GM23338 (cell line): ENCODE data around the gene DCLK3. TPM values are rescaled to one million over a fixed set of nuclear protein-coding genes. Genes with fewer than 3 reads are reported as not detected.

Source experiments
- ATAC-seq: fragments of 200-7000 bp; cut with Tn5 transposase; 3 replicates; pipeline ENCODE4 v1.9.1; 2020
- DNase-seq: peaks from one replicate; pipeline ENCODE4 v3.0.0-alpha.2; 2015; ENCODE audit warnings: low spot score
- H2AFZ ChIP-seq: fragments of 200-600 bp; sonication (generic); 2 replicates; pipeline ENCODE4 v1.8.0; 2016; ENCODE audit warnings: antibody characterized with exemption, mild to moderate bottlenecking, moderate library complexity
- H3F3A ChIP-seq: fragments of 200-600 bp; sonication (generic); replicated peaks from 2 replicates; pipeline ENCODE4 v1.8.0; 2017; ENCODE audit warnings: antibody characterized with exemption, mixed run types, low read depth
- H3K27ac ChIP-seq: fragments of 200-600 bp; sonication (generic); 2 replicates; pipeline ENCODE4 v1.6.1; 2016; ENCODE audit warnings: low read depth
- H3K27me3 ChIP-seq: fragments of 200-600 bp; sonication (generic); 2 replicates; pipeline ENCODE4 v1.8.0; 2016; ENCODE audit warnings: mild to moderate bottlenecking, mixed run types, moderate library complexity; ENCODE audit not compliant: insufficient read depth
- H3K36me3 ChIP-seq: fragments of 200-600 bp; sonication (generic); 2 replicates; pipeline ENCODE4 v1.8.0; 2016; ENCODE audit warnings: mild to moderate bottlenecking; ENCODE audit not compliant: insufficient read depth
- H3K4me1 ChIP-seq: fragments of 200-600 bp; sonication (generic); 2 replicates; pipeline ENCODE4 v1.8.0; 2016; ENCODE audit warnings: mild to moderate bottlenecking, moderate library complexity; ENCODE audit not compliant: insufficient read depth
- H3K4me2 ChIP-seq: fragments of 200-600 bp; sonication (generic); 2 replicates; pipeline ENCODE4 v1.7.1; 2017; ENCODE audit warnings: mixed run types
- H3K4me3 ChIP-seq: fragments of 200-600 bp; sonication (generic); 2 replicates; pipeline ENCODE4 v1.6.1; 2016; ENCODE audit warnings: mixed run types
- H3K79me2 ChIP-seq: fragments of 200-600 bp; sonication (generic); replicated peaks from 2 replicates; pipeline ENCODE4 v1.8.0; 2017; ENCODE audit warnings: mild to moderate bottlenecking; ENCODE audit not compliant: insufficient read depth
- H3K9me2 ChIP-seq: fragments of 200-600 bp; sonication (generic); 2 replicates; pipeline ENCODE4 v1.8.0; 2017; ENCODE audit not compliant: insufficient read depth
- H4K20me1 ChIP-seq: fragments of 200-600 bp; sonication (generic); replicated peaks from 2 replicates; pipeline ENCODE4 v1.8.0; 2017; ENCODE audit warnings: mild to moderate bottlenecking; ENCODE audit not compliant: insufficient read depth
- H3K27ac Mint-ChIP-seq: 2 replicates; pipeline ENCODE4 v1.8.0; 2020; ENCODE audit warnings: inconsistent platforms, mild to moderate bottlenecking, moderate library complexity, mixed read lengths
- H3K27me3 Mint-ChIP-seq: 3 replicates; pipeline ENCODE4 v1.8.0; 2022; ENCODE audit warnings: low read depth, mild to moderate bottlenecking, moderate library complexity, mixed read lengths, inconsistent platforms; ENCODE audit not compliant: insufficient read depth, poor library complexity
- H3K36me3 Mint-ChIP-seq: 3 replicates; pipeline ENCODE4 v1.8.0; 2021; ENCODE audit warnings: low read depth, mild to moderate bottlenecking, inconsistent platforms, moderate library complexity, mixed read lengths
- H3K4me1 Mint-ChIP-seq: 3 replicates; pipeline ENCODE4 v1.8.0; 2020; ENCODE audit warnings: mild to moderate bottlenecking, inconsistent platforms, mixed read lengths
- H3K4me3 Mint-ChIP-seq: 3 replicates; pipeline ENCODE4 v1.8.0; 2021; ENCODE audit warnings: moderate library complexity, mild to moderate bottlenecking, inconsistent platforms, mixed read lengths
- H3K9me3 Mint-ChIP-seq: 3 replicates; pipeline ENCODE4 v1.8.0; 2020; ENCODE audit warnings: moderate library complexity, mild to moderate bottlenecking, inconsistent platforms, mixed read lengths
- CREB1 ChIP-seq: fragments of 250-450 bp; sonication (Bioruptor Pico); IDR thresholded peaks from 2 replicates; pipeline ENCODE4 v1.5.0; 2020; ENCODE audit warnings: low read depth, mild to moderate bottlenecking, moderate library complexity
- EZH2 ChIP-seq: fragments of 200-600 bp; sonication (generic); IDR thresholded peaks from one replicate; pipeline ENCODE4 v1.8.0; 2017; ENCODE audit warnings: antibody characterized with exemption, mild to moderate bottlenecking, low read depth; ENCODE audit not compliant: unreplicated experiment
- NANOG ChIP-seq: IDR thresholded peaks from 2 replicates; pipeline ENCODE4 v1.6.1; 2016; ENCODE audit warnings: antibody characterized with exemption, borderline replicate concordance
- POLR2AphosphoS5 ChIP-seq: IDR thresholded peaks from 2 replicates; pipeline ENCODE4 v1.6.1; 2016; ENCODE audit warnings: antibody characterized with exemption, low read depth
- ZNF114 ChIP-seq: fragments of 250-450 bp; sonication (Bioruptor Pico); IDR thresholded peaks from 2 replicates; pipeline ENCODE4 v1.5.0; 2020; ENCODE audit warnings: mild to moderate bottlenecking, moderate library complexity
- ZNF331 ChIP-seq: fragments of 250-450 bp; sonication (Bioruptor Pico); IDR thresholded peaks from 2 replicates; pipeline ENCODE4 v1.5.0; 2020; ENCODE audit warnings: low read depth, mild to moderate bottlenecking, moderate library complexity
- polyA plus RNA-seq: library from polyadenylated mRNA; unstranded; fragments of >200 nt; fragmentation: Nextera tagmentation; extraction: Ambion mirVana; gene quantifications from 2 replicates; pipeline ENCODE4 v1.2.1, GENCODE V29; 2016
- total RNA-seq: library from RNA; depleted of rRNA; stranded (reverse); fragments of >200 nt; shearing (Covaris generic); gene quantifications from 2 replicates; pipeline ENCODE4 v1.2.3, GENCODE V29; 2014
- TF ChIP-seq, protein P1 (sequence below), 2 experiments: fragments of 200-600 bp in 1 of 2; sonication (generic) in 1 of 2; conservative IDR thresholded peaks; 2 replicates each; pipeline versions ENCODE4 v1.5.1 to v1.6.1; 2016 to 2017; ENCODE audit warnings: antibody characterized with exemption in 2 of 2, low read depth in 2 of 2, mild to moderate bottlenecking in 2 of 2, moderate library complexity in 1 of 2
- TF ChIP-seq, protein P2 (sequence below): fragments of 250-450 bp; sonication (Bioruptor Pico); IDR thresholded peaks from 2 replicates; pipeline ENCODE4 v1.5.0; 2020; ENCODE audit warnings: mild to moderate bottlenecking, moderate library complexity

The DCLK3 gene
- total and polyA plus RNA-seq, 2 experiments from 2014 or later = 0.40 to 0.66 TPM

DNA sequence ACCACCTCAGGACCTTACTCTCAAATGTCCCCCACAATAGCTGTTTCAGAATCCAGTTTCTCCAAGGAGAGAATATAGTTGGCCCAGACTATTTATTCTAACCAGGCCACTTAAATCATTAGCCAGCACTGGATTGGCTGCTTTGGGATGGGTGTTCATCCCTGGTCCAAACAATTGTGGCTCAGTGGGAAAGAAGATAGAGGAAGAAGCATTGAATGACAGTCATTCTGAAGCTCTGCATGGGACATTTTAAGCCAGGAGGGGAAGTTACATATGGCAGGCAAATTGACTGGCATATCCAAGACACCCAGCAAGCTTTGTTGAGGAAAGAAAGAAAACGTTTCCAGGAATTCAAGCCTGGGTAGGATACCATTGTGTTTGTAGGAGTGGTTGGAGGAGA is 5.6 kb upstream of the DCLK3 start:
- ATAC-seq = peak; percentile 40; the same call in 2 of the 3 replicates
- DNase-seq = no peak
- Histone ChIP-seq H3K4me2 (no peak overlapping the region), H3K4me3 (no peak overlapping the region), H3K36me3 (no peaks in the 10 kb centered on the region), H2AFZ (no peak overlapping the region), H3F3A (no peaks in the 10 kb centered on the region), H3K27ac (no peak overlapping the region), H3K9me2 (no peaks in the 10 kb centered on the region), H3K4me1 (peaks cover 4% of the 10 kb centered on the region; the same call in 1 of the 2 replicates), H4K20me1 (no peaks in the 10 kb centered on the region), H3K27me3 (peaks cover 26% of the 10 kb centered on the region), H3K79me2 (no peaks in the 10 kb centered on the region)
- H3K36me3 Mint-ChIP-seq = no peaks in the 10 kb centered on the region
- no peak for TF ChIP-seq EZH2
- peaks cover 8% of the 10 kb centered on the region for H3K4me1 Mint-ChIP-seq
- H3K27me3 Mint-ChIP-seq = peaks cover 9% of the 10 kb centered on the region
- no peak overlapping the region for H3K27ac Mint-ChIP-seq
- no peaks in the 10 kb centered on the region; the same call in 2 of the 3 replicates for H3K9me3 Mint-ChIP-seq
- H3K4me3 Mint-ChIP-seq = no peak overlapping the region

DNA sequence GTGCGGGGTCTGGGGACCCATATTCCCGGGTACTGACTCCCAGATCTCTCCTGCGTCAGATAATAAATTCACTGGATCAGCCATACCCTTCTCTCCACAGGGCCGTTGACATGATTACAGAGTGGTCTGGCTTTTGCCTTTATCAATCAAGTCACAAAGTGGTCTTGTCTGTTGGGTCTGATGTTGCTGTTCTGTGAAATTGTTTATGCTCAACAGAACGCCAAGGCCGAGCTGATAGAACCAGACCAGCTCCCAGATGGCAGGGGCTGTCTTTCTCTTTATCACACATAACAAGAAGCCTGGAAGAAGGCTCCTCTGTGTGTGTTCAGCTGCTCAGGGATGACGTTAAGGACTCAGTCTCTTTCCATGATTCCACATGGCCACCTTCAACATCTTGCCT is 751 bp upstream of the DCLK3 start:
- Mint-ChIP-seq H3K9me3 (peaks cover 2% of the 10 kb centered on the region; the same call in 2 of the 3 replicates), H3K27me3 (peaks cover 23% of the 10 kb centered on the region), H3K4me3 (peak overlapping the region; percentile 72), H3K36me3 (no peaks in the 10 kb centered on the region), H3K27ac (no peak overlapping the region), H3K4me1 (peaks cover 19% of the 10 kb centered on the region)
- ATAC-seq (no peak), DNase-seq (no peak)
- H3K79me2 ChIP-seq = no peaks in the 10 kb centered on the region
- no peaks in the 10 kb centered on the region; the same call in 1 of the 2 replicates for H4K20me1 ChIP-seq
- H3K27me3 ChIP-seq = peaks cover 46% of the 10 kb centered on the region
- peak overlapping the region; percentile 75; the same call in 1 of the 2 replicates for H3K4me3 ChIP-seq
- H3K36me3 ChIP-seq = no peaks in the 10 kb centered on the region
- peaks cover 4% of the 10 kb centered on the region for H3K9me2 ChIP-seq
- H2AFZ ChIP-seq = peak overlapping the region; percentile 100
- peaks cover 17% of the 10 kb centered on the region for H3K4me1 ChIP-seq
- no peaks in the 10 kb centered on the region for H3F3A ChIP-seq
- peak overlapping the region; percentile 82; the same call in 1 of the 2 replicates for H3K4me2 ChIP-seq
- TF ChIP-seq NANOG (no peak), CREB1 (no peak), POLR2AphosphoS5 (no peak), ZNF114 (CRISPR knock-in tag) (no peak), EZH2 (no peak), ZNF331 (no peak)
- TF ChIP-seq, protein P1, sequence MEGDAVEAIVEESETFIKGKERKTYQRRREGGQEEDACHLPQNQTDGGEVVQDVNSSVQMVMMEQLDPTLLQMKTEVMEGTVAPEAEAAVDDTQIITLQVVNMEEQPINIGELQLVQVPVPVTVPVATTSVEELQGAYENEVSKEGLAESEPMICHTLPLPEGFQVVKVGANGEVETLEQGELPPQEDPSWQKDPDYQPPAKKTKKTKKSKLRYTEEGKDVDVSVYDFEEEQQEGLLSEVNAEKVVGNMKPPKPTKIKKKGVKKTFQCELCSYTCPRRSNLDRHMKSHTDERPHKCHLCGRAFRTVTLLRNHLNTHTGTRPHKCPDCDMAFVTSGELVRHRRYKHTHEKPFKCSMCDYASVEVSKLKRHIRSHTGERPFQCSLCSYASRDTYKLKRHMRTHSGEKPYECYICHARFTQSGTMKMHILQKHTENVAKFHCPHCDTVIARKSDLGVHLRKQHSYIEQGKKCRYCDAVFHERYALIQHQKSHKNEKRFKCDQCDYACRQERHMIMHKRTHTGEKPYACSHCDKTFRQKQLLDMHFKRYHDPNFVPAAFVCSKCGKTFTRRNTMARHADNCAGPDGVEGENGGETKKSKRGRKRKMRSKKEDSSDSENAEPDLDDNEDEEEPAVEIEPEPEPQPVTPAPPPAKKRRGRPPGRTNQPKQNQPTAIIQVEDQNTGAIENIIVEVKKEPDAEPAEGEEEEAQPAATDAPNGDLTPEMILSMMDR (conservative IDR thresholded peaks at IDR 0.05; ENCODE audit: low read depth in 2 of 2) = no peak
- TF ChIP-seq, protein P2, sequence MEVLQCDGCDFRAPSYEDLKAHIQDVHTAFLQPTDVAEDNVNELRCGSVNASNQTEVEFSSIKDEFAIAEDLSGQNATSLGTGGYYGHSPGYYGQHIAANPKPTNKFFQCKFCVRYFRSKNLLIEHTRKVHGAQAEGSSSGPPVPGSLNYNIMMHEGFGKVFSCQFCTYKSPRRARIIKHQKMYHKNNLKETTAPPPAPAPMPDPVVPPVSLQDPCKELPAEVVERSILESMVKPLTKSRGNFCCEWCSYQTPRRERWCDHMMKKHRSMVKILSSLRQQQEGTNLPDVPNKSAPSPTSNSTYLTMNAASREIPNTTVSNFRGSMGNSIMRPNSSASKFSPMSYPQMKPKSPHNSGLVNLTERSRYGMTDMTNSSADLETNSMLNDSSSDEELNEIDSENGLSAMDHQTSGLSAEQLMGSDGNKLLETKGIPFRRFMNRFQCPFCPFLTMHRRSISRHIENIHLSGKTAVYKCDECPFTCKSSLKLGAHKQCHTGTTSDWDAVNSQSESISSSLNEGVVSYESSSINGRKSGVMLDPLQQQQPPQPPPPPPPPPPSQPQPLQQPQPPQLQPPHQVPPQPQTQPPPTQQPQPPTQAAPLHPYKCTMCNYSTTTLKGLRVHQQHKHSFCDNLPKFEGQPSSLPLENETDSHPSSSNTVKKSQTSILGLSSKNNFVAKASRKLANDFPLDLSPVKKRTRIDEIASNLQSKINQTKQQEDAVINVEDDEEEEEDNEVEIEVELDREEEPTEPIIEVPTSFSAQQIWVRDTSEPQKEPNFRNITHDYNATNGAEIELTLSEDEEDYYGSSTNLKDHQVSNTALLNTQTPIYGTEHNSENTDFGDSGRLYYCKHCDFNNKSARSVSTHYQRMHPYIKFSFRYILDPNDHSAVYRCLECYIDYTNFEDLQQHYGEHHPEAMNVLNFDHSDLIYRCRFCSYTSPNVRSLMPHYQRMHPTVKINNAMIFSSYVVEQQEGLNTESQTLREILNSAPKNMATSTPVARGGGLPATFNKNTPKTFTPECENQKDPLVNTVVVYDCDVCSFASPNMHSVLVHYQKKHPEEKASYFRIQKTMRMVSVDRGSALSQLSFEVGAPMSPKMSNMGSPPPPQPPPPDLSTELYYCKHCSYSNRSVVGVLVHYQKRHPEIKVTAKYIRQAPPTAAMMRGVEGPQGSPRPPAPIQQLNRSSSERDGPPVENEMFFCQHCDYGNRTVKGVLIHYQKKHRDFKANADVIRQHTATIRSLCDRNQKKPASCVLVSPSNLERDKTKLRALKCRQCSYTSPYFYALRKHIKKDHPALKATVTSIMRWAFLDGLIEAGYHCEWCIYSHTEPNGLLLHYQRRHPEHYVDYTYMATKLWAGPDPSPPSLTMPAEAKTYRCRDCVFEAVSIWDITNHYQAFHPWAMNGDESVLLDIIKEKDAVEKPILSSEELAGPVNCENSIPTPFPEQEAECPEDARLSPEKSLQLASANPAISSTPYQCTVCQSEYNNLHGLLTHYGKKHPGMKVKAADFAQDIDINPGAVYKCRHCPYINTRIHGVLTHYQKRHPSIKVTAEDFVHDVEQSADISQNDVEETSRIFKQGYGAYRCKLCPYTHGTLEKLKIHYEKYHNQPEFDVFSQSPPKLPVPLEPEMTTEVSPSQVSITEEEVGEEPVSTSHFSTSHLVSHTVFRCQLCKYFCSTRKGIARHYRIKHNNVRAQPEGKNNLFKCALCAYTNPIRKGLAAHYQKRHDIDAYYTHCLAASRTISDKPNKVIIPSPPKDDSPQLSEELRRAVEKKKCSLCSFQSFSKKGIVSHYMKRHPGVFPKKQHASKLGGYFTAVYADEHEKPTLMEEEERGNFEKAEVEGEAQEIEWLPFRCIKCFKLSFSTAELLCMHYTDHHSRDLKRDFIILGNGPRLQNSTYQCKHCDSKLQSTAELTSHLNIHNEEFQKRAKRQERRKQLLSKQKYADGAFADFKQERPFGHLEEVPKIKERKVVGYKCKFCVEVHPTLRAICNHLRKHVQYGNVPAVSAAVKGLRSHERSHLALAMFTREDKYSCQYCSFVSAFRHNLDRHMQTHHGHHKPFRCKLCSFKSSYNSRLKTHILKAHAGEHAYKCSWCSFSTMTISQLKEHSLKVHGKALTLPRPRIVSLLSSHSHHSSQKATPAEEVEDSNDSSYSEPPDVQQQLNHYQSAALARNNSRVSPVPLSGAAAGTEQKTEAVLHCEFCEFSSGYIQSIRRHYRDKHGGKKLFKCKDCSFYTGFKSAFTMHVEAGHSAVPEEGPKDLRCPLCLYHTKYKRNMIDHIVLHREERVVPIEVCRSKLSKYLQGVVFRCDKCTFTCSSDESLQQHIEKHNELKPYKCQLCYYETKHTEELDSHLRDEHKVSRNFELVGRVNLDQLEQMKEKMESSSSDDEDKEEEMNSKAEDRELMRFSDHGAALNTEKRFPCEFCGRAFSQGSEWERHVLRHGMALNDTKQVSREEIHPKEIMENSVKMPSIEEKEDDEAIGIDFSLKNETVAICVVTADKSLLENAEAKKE (CRISPR knock-in tag) = no peak
- no peak overlapping the region for H3K27ac ChIP-seq
